Gastrocnemius medialis (tissue), 4 donors: ENCODE measurements around the gene APOLD1. TPM values are rescaled to one million over a fixed set of nuclear protein-coding genes. Genes with fewer than 3 reads are reported as not detected.
"Not testable (repeated sequence)": the region's sequence is repeated elsewhere in the genome, so short reads cannot be mapped to it uniquely, and the experiment has no call there.

ENCODE experiments used
- ATAC-seq, 2 donors: fragments of 150-250 bp; one replicate each; pipeline ENCODE4 v1.9.1; 2016
- DNase-seq, 2 donors: peaks; one replicate each; pipeline ENCODE4 v3.0.0-alpha.2; 2019
- H3K27ac ChIP-seq, 4 donors: fragments of 200-600 bp; sonication (generic); 1 replicate in 1 of 4; 2 replicates in 3 of 4; pipeline ENCODE4 v1.5.1; 2016 to 2018; ENCODE audit warnings: mild to moderate bottlenecking in 2 of 4, moderate library complexity in 1 of 4
- H3K27me3 ChIP-seq, 3 donors: fragments of 200-600 bp; sonication (generic) in 2 of 3; 1 replicate in 1 of 3; 2 replicates in 2 of 3; pipeline versions ENCODE4 v1.5.1 to v1.6.0; 2016 to 2019; ENCODE audit warnings: mild to moderate bottlenecking in 1 of 3, moderate library complexity in 1 of 3
- H3K36me3 ChIP-seq, 2 donors: fragments of 200-600 bp; sonication (generic) in 1 of 2; one replicate each; pipeline ENCODE4 v1.5.1; 2017 to 2018
- H3K4me1 ChIP-seq, 2 donors: fragments of 200-600 bp; sonication (generic) in 1 of 2; one replicate each; pipeline ENCODE4 v1.5.1; 2016 to 2017; ENCODE audit warnings: mild to moderate bottlenecking in 2 of 2
- H3K4me3 ChIP-seq, 4 donors: fragments of 200-600 bp; sonication (generic) in 3 of 4; 1 replicate in 1 of 4; 2 replicates in 3 of 4; pipeline ENCODE4 v1.5.1; 2016 to 2019; ENCODE audit warnings: mild to moderate bottlenecking in 2 of 4
- H3K9me3 ChIP-seq, 3 donors: fragments of 200-600 bp; sonication (generic) in 2 of 3; 1 replicate in 1 of 3; 2 replicates in 2 of 3; pipeline ENCODE4 v1.5.1; 2016 to 2019
- CTCF ChIP-seq, 5 experiments: fragments of 450-650 bp in 3 of 5; fragments of 200-600 bp in 2 of 5; sonication (generic) in 2 of 5; IDR thresholded peaks in 4 of 5; conservative IDR thresholded peaks in 1 of 5; 1 replicate in 4 of 5; 2 replicates in 1 of 5; pipeline ENCODE4 v1.5.1; 2016 to 2019; ENCODE audit warnings: antibody characterized with exemption in 5 of 5, mild to moderate bottlenecking in 3 of 5, moderate library complexity in 3 of 5
- POLR2A ChIP-seq, 2 donors: fragments of 450-650 bp; IDR thresholded peaks; one replicate each; pipeline ENCODE4 v1.6.1; 2017; ENCODE audit warnings: antibody characterized with exemption in 2 of 2, mild to moderate bottlenecking in 2 of 2, moderate library complexity in 2 of 2
- in situ Hi-C, 4 donors: fragments of 200-750 bp; cut with MboI; loops; one replicate each; pipeline versions ENCODE4 v1.15.0 to v1.8.0; 2017; ENCODE audit warnings: low sequenced_read_pairs in 4 of 4
- intact Hi-C: fragments of 100-400 bp; cut with DNase I; formaldehyde crosslinking; loops from one replicate; pipeline ENCODE4 v1.15.1; 2023; ENCODE audit warnings: low total_unique reads
- total RNA-seq, 4 donors: library from RNA; depleted of rRNA; stranded (reverse); fragments of >200 nt; gene quantifications; one replicate each; pipeline versions ENCODE4 v1.1.0 to v1.2.3, GENCODE V29; 2016

APOLD1 gene
- total RNA-seq, 4 donors from 2014 or later, result 25.8 to 73.7 (median 67.7) TPM

GRCh38 chr12:12819221-12819620 is 33.8 kb downstream of the APOLD1 start:
- in situ Hi-C loops, result loop anchor here in 2 of 4 donors (10.0 to 25.0 kb wide), 2 partner anchors 166 to 168 kb away; no protein-coding TSS in a partner anchor
- ATAC-seq (no peak), DNase-seq (no peak)
- no peak overlapping the region for H3K27ac ChIP-seq
- no peaks in the 10 kb centered on the region for H3K27me3 ChIP-seq
- intact Hi-C loops, result no loop called here
- H3K36me3 ChIP-seq, result peaks cover 4 to 32% of the 10 kb centered on the region in 2 donors
- no peak overlapping the region for H3K4me3 ChIP-seq
- no peaks in the 10 kb centered on the region for H3K9me3 ChIP-seq
- peaks cover 28 to 33% of the 10 kb centered on the region in 2 donors for H3K4me1 ChIP-seq
- TF ChIP-seq CTCF (IDR thresholded peaks at IDR 0.05 in 4 of 5, conservative IDR thresholded peaks at IDR 0.05 in 1 of 5) (no peak), POLR2A (IDR thresholded peaks at IDR 0.05) (no peak)

DNA sequence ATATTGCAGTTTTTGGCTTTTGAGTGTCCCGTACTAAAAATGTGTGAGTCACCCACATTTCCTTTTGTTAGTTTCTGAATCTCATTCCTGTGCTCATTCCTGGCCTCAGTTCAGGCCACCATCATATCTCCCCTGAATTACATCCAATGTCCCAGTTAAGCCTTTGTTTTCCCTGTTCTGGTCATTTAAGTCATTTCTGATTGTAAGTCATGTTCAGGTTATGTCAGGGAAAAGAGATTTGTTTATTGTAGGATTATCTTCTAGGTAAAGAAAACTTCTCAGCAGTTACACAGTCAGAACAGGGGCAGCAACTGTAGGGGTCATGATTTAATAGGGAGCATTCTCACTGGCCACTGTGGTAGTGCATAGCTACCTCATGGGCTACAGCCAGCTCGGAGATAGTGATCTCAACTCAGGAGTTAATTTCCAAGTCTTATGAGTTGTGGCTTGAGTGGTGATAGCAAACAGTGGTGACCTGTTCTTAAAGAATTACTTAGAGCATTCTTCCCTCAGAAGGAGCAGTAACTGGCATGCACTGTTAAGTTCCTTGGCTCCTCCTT is 34.4 kb downstream of the APOLD1 start:
- intact Hi-C loops (no loop called here), in situ Hi-C loops (loop anchor here in 2 of 4 donors (10.0 to 25.0 kb wide), 2 partner anchors 165 to 167 kb away; no protein-coding TSS in a partner anchor)
- Histone ChIP-seq H3K4me3 (no peak overlapping the region), H3K27ac (no peak overlapping the region), H3K27me3 (no peaks in the 10 kb centered on the region), H3K36me3 (peaks cover 4 to 38% of the 10 kb centered on the region in 2 donors), H3K4me1 (peaks cover 22 to 29% of the 10 kb centered on the region in 2 donors), H3K9me3 (no peaks in the 10 kb centered on the region)
- DNase-seq (no peak), ATAC-seq (no peak)
- TF ChIP-seq CTCF (IDR thresholded peaks at IDR 0.05 in 4 of 5, conservative IDR thresholded peaks at IDR 0.05 in 1 of 5) (no peak), POLR2A (IDR thresholded peaks at IDR 0.05) (no peak)

GRCh38 chr12:12820376-12820775 is 34.9 kb downstream of the APOLD1 start:
- H3K27ac ChIP-seq, H3K9me3 ChIP-seq, H3K4me3 ChIP-seq, ATAC-seq, intact Hi-C loops, H3K27me3 ChIP-seq, DNase-seq: not testable (repeated sequence)
- in situ Hi-C loops, result loop anchor here in 1 of 4 donors (25.0 kb wide), 1 partner anchor 167 kb away; no protein-coding TSS in a partner anchor
- Histone ChIP-seq H3K4me1 (peaks cover 16 to 24% of the 10 kb centered on the region in 2 donors), H3K36me3 (peaks cover 4 to 44% of the 10 kb centered on the region in 2 donors)

DNA sequence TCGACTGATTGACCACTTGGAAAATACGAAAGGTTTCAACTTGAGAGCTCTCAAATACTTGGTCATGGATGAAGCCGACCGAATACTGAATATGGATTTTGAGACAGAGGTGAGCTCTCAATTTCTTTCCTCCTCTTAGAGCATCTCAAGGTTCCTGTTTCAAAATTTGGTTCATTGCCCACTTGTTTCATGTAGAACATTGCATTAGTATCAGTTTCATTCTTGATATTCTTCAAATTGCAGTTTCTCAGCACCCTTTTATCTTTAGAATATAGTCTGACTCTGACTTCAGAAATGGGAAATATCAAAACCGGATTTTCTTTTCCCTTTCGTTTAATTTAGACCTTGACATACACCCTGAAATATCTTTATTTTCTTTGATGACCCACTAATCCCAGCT is 36.5 kb downstream of the APOLD1 start:
- TF ChIP-seq CTCF (IDR thresholded peaks at IDR 0.05 in 4 of 5, conservative IDR thresholded peaks at IDR 0.05 in 1 of 5), result no peak
- TF ChIP-seq POLR2A (IDR thresholded peaks at IDR 0.05), result no peak
- intact Hi-C loops, result no loop called here
- no peak overlapping the region for H3K4me3 ChIP-seq
- DNase-seq (no peak), ATAC-seq (no peak)
- in situ Hi-C loops, result loop anchor here in 1 of 4 donors (25.0 kb wide), 1 partner anchor 165 kb away; no protein-coding TSS in a partner anchor
- no peak overlapping the region for H3K27ac ChIP-seq
- no peaks in the 10 kb centered on the region for H3K9me3 ChIP-seq
- peaks cover 4 to 60% of the 10 kb centered on the region in 2 donors for H3K36me3 ChIP-seq
- no peaks in the 10 kb centered on the region for H3K27me3 ChIP-seq
- peaks cover 10 to 11% of the 10 kb centered on the region in 2 donors for H3K4me1 ChIP-seq

DNA sequence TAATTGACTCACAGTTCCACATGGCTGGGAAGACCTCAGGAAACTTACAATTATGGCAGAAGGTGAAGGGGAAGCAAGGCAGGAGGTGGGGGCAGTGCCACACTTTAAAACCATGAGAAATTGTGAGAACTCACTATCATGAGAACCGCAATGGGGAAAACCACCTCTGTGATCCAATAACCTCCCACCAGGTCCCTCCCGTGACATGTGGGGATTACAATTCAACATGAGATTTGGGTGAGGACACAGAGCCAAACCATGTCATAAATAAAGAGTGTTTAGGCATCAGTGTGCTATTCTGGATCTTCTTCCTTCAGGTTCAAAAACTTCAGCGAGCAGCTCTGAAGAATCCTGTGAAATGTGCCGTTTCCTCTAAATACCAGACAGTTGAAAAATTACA is 37.4 kb downstream of the APOLD1 start:
- no peak for ATAC-seq
- TF ChIP-seq CTCF (IDR thresholded peaks at IDR 0.05 in 4 of 5, conservative IDR thresholded peaks at IDR 0.05 in 1 of 5) (no peak), POLR2A (IDR thresholded peaks at IDR 0.05) (no peak)
- no peak for DNase-seq
- H3K27ac ChIP-seq, result no peak overlapping the region
- no peaks in the 10 kb centered on the region for H3K9me3 ChIP-seq
- H3K4me1 ChIP-seq, result peaks cover 10 to 11% of the 10 kb centered on the region in 2 donors
- in situ Hi-C loops, result loop anchor here in 1 of 4 donors (25.0 kb wide), 1 partner anchor 164 kb away; no protein-coding TSS in a partner anchor
- H3K27me3 ChIP-seq, result no peaks in the 10 kb centered on the region
- intact Hi-C loops, result no loop called here
- H3K36me3 ChIP-seq, result peaks cover 4 to 68% of the 10 kb centered on the region in 2 donors
- H3K4me3 ChIP-seq, result no peak overlapping the region
